ENCODE data around the gene SPDYE4. TPM values are rescaled to one million over a fixed set of nuclear protein-coding genes. Genes with fewer than 3 reads are reported as not detected.

Gene SPDYE4
- total RNA-seq, 1 donor from 2014 or later, result not detected

DNA sequence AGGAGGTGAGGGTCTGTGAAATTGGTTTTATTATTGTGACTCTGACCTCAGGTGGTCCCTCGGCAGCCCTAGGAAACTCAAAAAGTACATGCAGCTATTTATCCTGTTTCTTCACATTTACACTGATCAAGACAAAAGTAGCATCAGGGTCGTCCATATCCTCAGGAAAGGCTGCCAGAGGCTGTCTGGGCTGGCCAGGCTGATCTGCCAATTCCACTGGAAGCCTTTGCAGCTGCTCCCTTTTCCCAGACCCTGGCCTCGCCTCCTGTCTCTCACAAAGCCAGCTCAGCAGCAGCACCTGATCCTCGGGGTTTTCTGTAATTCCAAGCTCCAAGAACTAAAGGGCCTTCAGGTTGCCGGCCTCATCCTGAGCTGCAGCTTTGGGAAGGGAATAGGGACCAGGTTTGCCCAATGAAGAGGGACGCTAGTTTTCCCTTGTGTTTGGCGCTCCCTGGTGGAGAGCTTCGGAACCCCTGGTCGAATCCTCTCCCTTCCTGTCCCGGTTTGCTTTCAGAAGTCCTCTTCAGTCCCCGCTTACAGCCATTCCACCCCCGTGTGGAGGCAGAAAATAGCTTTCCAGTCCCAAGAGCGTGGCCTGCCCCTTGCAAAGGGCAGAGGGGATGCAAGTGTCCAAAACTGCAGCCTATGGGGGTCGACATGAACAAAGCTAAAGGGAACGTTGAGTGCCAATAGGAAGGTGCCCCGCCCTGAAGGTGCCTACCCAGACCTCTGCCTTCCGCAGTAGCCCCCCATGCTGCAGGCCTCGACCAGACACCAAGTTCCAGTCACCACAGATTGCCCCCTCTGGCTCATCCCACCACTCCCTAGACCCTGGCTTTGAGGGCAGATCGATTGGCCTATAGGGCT, 27.4 kb upstream of the SPDYE4 start:
- peak; percentile 32 for DNase-seq (ENCODE audit: low read depth)

DNA sequence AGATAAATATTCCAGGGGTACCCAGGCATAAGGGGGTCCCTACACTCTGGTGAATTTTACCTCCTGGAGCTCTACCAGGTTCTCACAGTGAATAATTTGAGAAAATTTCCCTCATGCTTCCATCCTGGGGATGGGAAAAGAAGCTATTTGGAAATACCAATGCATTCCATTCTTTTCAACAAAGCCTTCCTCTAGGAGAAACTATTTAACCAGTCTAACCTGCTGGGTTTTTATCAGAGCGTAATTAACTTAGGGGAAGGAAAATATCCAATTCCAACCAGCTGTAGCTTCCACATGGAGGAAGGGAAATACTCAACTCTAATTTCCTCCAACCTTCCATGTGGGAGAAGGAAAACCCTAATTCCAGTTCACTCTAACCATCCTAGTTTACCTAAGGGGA, 23.8 kb upstream of the SPDYE4 start:
- DNase-seq (ENCODE audit: low read depth), result no peak

DNA sequence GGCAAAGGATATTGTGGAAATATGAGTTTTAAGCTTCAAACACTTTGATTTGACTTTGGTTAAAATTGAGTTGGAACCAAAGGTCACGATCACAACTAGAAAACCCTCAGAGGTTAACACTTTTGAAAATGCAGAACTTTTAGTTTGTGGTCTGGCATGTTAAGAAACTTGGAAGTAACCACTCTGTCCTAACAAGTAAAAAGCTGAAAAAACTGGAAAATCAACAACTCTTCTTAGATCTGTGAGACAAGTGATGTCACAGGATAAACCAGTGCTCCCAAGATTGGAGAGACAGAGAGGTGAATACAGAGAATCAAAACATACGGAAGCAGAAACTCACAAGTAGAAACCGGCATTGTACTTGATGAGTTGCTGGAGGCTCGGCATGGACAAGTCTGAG, 23.4 kb upstream of the SPDYE4 start:
- DNase-seq (ENCODE audit: low read depth), result no peak

DNA sequence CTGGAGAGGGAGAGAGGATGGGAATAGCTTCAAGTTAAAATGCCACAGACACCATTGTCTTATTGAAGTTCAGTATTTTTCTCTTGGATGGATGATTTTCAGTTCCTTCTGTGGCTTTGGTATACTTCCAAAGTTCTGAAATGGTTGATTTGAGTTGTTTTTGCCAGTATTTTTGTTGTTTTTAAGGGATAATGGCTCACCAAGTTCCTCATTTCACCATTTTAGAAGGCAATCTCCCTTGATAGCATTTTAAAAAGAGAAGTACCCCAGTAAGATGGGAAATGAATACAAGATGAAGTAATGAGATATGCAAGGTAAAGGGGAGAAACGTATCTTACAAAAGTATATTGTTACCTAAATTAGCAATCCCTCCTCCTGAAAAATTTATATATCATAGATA, 18.5 kb upstream of the SPDYE4 start:
- DNase-seq (ENCODE audit: low read depth), result no peak

DNA sequence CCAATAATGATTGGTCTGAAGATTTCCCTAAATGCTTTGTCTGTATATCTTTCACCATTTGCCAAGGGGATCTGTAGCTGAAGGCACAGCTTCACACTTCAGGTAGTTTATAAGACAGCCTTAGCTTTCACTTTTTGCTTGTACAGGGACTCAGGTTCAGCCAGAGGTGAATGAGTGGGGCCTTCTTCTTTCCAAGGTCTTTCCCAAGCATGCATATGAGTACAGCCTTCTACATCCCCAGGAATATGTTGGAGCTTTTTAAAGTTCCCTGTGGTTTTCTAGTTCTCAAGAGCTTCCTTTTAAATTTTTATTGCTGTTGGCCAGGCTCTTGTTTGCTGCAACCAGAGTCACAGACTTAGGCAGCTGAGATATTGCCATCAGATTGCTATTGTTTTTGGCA, 17.9 kb upstream of the SPDYE4 start:
- no peak for DNase-seq (ENCODE audit: low read depth)

DNA sequence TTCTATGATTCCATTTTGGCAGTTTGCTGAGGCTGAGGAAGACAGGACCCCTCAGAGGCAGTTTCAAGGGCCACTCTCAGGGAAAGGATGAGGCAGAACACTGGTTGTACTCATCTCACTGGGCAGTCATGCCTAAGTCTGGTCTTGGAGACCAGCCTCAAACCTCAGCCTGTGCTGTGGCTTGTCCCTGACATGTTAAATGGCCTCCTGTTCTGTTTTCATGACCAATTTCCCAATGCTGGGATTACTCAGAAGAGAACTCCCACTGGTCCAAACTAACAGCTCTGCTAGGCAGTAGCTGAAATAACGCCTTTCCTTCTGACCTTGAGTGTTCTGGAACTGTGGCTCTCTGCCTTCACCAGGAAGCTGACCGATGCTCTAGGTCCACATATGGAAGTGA, 8.4 kb upstream of the SPDYE4 start:
- no peak for DNase-seq (ENCODE audit: low read depth)

DNA sequence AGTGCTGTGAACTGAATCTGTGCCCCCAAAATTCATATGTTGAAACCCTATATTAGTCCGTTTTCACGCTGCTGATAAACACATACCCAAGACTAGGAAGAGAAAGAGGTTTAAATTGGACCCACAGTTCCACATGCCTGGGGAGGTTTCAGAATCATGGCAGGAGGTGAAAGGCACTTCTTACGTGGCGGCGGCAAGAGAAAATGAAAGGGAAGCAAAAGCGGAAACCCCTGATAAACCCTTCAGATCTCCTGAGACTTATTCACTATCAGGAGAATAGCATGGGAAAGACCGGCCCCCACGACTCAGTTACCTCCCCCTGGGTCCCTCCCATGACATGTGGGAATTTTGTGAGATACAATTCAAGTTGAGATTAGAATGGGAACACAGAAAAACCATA, 3.7 kb upstream of the SPDYE4 start:
- no peak for DNase-seq (ENCODE audit: low read depth)

DNA sequence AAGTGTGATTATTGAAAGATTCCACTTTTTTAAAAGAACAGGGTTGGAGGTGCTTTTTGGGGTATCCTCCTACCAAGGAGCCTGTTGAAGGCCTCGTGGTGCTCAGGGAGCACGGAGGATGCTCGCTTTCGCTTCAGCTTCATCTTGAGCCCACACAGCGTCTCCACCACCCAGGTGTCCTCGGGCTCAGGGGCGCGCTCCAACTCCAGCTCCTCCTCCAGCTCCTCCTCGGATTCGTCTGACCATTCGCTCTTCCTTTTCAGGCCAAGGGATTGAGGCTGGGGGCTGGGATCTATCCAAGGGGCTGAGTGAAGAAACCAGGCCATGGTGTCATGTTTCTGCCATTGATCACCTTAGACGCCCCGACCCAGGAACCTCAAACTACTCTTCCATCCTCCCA, 1.2 kb downstream of the SPDYE4 start:
- DNase-seq (ENCODE audit: low read depth), result no peak

DNA sequence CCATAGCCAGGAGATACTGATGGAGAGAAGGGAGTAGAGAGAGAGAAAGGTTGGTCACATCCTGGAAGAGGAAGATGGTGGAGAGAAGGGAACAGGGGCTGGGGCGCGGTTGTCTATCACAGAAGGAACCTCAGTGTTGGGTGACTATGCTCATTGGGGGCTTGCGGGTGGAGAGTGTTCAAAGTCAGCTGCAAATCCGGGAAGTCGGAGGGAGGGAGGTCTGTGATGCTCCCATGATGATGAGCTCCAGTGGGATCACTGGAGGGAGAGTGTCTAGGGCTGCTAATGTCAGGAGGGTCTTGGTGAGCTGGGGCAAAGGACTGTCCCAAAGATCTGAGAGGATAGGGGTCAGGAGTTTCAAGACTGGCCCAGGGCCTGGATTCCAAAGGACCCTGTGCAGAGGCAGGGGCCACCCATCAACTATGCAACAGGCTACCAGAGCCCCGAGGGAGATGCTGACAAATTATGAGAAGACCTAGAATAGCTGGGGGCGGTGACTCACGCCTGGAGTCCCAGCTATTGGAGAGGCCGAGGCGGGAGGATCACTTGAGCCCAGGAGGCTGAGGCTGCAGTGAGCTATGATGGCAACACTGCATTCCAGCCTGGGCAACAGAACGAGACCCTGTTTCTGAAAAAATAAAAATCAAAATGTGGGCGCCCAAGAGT, 2.6 kb downstream of the SPDYE4 start:
- DNase-seq (ENCODE audit: low read depth), result no peak

DNA sequence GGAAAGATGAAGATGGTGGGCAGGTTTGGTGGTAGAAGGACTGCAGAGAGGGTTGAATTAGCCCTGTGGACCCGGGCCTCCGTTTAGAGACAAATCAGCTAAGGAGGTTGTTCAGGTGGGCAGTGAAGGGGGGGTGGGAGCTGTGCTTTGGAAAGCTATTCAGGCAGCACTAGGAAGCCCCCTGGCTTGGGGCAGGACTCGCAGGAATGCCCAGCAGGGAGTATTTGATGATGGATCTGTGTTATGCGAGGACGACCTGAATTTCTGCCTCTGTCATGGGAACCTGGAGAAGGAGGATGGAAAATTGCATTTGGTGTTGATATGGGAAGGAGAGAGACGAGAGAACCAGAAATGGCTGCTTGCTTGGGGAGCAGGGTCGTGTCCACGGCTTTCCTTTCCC, 3.5 kb downstream of the SPDYE4 start:
- no peak for DNase-seq (ENCODE audit: low read depth)

DNA sequence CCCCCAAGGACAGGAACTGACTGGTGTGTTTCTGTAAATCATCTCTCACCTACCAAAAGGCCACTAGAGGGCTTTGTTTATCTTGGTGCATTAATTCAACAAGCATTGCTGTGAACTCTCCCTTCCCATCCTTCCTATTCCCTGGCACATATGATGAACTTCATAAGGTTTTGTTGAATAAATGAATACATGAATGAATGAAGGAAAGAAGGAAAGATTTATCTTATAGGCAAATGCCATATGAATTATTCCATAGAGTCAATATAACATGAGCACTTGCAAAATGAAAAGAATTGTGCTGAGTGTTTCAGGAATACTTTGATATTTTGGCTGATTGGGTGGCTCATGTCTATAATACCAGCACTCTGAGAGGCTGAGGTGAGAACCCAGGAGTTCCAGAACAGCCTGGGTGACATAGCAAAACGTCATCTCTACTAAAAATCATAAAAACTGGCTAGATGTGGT, 4.3 kb downstream of the SPDYE4 start:
- DNase-seq (ENCODE audit: low read depth), result peak; percentile 23

DNA sequence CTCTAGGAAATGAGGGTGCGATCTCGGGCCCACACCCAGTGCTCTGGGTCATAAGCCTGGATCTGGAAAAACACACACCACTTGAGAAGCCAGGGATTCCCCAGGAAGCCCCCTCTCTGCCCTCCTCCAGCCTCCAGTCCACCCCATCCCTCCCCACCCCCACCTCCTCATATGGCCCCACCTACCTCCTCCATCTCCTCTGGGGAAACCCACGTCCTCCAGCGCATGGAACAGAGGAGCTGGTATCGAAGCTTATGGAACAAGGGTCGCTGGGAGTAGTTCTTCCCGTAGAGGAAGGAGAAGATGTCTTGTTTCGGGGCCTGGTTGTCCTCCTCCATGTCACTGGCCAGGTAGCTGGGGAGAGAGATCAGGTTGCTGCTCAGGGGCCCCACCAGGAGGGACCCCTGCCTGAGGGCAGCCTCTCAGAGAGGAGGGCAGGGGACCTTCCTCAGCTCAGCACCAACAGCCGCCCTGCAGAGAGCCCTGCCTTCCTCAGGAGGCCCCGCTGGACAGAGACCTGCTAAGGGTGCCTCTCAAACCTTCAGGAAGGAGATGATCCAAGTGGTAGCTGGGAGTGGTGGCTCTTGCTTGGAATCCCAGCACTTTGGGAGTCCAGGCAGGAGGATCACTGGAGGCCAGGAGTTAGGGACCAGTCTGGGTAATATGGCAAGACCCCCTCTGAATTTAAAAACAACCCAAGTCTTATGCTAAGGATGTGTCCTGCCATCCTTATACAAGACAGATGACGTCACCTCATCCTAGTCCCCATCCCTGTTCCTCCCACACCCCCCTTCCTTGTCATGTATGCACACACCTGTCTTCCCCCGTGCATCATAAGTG, 5.0 kb downstream of the SPDYE4 start:
- no peak for DNase-seq (ENCODE audit: low read depth)

DNA sequence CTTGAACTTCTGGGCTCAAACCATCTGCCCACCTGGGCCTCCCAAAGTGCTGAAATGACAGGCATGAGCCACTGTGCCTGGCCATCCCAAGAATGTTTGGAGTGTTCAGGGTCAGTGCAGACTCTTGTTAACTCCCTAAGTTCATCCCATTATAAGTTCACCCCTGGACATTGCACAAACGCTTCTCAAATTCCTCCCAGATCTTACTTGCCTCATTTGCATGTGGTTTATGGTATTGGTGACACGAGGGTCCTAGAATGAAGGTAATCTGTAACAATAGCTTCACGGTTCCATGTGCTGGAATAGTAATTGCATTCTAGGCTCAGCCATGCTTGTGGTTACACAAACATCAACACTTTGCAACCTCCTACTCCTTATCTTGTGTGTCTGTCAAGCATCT, 8.7 kb downstream of the SPDYE4 start:
- no peak for DNase-seq (ENCODE audit: low read depth)

DNA sequence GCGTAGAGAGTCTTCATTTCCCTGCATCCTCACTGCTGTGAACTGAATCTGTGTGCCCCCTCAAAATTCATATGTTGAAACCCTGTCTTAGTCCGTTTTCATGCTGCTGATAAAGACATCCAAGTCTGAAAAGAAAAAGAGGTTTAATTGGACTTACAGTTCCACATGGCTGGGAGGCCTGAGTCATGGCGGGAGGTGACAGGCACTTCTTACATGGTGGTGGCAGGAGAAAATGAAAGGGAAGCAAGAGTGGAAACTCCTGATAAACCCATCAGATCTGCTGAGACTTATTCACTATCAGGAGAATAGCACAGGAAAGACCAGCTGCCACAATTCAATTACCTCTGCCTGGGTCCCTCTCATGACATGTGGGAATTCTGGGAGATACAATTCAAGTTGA, 10.6 kb downstream of the SPDYE4 start:
- no peak for DNase-seq (ENCODE audit: low read depth)

DNA sequence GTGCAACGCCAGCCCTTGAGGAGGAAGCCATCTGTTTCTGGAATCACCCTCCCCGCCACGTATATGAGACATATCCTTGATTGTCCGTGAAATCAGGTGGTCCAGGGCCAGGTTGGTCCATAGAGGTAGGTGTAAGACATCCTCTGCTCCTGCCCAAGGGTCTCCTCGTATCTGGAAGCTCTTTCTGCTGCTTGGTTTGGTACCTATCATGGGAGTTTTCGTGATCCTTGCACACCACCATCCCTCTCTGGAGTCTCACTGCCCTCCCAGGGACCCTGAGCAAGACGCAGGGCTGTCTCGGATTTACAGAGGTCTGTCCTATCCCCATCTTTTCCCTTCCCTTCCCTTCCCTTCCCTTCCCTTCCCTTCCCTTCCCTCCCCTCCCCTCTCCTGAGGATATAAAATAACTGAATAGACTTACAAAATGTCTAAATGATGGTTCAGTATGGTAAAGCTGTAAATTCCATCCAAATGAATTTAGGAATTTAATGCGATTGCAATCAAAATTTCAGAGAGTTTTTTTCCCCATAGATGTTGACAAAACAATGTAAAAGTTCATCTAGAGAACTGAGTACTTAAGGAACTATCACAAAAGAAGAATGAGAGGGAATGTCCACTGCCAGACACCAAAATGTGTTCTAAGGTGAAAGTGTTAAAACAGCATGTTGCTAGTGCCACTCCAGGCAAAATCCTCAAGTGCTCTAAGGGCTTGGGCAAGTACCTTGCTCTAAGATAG, 11.7 kb downstream of the SPDYE4 start:
- no peak for DNase-seq (ENCODE audit: low read depth)

DNA sequence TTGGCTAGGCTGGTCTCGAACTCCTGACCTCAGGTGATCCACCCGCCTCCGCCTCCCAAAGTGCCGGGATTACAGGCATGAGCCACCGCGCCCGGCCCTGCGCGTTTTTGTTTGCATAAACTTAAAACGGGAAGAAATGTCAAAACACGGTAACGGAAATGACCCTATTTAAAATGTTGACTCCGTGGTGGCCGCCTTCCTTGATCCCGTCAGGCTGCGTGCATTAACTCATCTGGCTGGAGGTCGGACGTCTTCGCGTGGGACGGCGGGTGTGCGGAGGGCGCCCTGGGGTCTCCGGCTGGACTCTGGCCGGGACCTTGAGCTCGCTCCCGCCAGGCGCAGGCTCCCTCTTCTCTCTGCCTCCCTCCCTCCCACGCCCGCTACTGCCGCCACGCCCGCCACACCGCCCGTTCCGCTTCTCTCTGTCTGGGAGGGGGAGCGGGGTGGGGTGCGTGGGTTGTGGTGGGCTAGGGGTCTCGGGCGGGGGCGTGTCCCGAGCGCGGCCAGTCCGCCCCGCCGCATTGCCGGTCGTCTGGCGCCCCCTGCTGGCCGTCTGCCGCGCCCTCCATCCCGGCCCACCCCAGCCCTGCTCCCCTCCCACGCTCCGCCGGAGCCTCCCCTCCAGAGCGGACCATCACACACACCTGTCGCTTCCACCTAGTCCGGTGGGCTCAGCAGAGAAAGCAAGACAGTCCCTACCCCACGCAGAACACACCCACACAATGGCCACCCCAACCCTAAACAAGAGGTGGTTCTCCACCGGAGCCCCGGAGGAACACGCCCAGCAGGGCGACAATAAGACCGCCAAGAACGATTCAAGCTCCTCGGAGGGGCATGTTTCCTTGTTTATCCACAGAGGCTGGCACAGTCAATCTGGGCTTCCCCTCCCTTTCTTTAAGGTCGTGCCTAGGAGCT, 12.5 kb downstream of the SPDYE4 start:
- peak; percentile 2 for DNase-seq (ENCODE audit: low read depth)

DNA sequence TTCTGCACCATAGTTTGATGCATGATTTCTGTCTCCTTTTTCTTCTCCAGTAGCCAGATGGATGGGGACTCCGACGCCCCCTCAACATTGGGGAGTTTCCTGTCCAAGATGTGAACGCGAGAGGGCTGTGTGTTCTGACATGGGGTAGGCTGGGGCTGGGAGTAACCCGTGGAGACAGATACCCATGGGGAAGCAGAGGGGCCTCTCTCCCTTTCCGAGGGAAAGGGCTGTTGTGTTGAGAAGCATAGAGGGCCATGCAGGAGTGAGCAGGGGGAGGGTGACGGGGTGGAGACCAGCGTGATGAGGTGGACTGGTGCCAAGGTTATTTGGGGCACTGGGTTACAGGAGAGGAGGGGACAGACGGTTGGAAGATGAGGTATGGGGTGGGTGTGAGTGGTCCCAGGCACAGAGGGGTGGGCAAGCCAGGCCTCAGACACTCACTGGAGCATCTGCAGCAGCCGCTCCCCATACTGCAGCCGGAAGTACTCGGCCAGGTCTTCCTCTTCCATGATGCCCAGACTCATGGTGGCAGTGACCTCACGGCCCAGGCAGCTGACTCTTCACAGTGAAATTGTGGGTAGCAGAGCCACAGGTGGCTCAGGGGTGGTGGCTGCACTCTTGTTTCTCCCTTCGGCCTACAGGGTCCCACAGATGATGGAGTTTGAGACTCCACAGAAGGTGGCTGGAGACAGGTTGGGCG, 14.1 kb downstream of the SPDYE4 start:
- DNase-seq (ENCODE audit: low read depth), result no peak

DNA sequence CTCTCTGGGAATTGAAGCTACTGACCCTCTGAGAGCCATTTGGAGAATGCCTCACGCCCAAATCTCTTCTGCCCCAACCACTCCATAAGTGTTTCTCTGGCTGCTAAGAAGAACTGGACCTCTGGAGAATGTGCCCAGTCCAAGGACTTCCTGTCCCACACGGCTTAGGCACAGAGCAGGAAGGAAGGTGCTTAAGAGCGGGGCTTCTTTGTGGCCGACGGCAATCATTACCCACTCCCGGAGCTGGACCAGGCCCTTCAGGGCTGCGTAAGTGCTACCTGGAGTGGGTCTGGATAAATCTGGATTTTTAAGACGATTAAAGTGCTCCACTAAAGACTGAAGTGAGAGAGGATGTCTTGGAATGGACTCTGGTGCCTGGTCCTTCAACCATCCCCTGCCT, 15.5 kb downstream of the SPDYE4 start:
- no peak for DNase-seq (ENCODE audit: low read depth)

DNA sequence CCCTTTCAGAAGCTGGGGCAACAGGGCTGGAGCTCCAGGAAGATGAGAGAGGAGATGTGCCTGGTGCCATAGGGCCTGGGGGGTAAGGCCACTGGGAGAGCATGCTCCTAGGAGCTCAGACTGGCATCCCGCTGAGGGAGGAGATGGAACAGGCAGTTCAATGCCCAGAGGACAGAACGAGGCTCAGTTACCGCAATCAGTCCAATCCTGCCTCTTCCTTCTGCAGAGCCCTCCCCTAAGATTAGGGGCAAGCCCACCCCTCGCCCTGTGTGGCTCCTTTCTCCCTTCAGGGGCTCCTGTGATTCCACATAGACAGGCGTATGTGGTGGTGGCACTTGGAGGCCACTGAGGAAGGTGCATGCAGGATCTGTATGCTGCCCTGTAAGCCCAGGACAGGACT, 16.1 kb downstream of the SPDYE4 start:
- DNase-seq (ENCODE audit: low read depth), result no peak

DNA sequence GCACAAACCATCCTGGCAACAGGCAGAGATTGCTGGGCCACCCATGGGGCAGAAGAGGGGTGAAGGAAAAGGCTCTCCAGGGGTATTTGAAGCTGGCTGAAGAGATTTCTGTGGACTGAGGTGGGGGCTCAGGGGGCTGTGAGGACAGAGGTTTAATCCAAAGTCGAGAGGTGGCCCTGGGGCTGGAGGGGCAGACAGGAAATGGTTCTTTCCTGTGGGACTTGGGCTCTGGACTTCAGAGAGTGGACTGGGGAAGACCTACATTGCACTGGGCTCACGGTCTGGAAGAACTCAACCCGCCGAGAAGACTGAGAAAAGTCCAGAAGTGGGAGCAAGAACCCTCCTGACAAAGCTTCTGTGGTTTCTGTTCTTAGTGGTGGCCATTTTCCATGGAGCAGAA, 16.6 kb downstream of the SPDYE4 start:
- DNase-seq (ENCODE audit: low read depth), result no peak

All from renal cortical epithelial cell (primary cell).